Endothelial cell of umbilical vein (primary cell): Measurements from ENCODE around the gene CFAP20DC. TPM values are rescaled to one million over a fixed set of nuclear protein-coding genes. Genes with fewer than 3 reads are reported as not detected.

Experiments used
- BruUV-seq: library from RNA; stranded (reverse); fragments of 400-500 nt; replicated peaks from 2 replicates; lab custom pipeline; 2021; lab: Mats Ljungman, UMichigan
- CTCF ChIA-PET: fragments of 300-600, 350-600 bp; sonication (Branson Sonifier 250); formaldehyde crosslinking; loops from one replicate; lab custom pipeline; 2021; ENCODE audit warnings: antibody characterized with exemption, inconsistent platforms; lab: Charles Lee
- POLR2A ChIA-PET: fragments of 300-600, 350-600 bp; sonication (Branson Sonifier 250); formaldehyde crosslinking; loops from one replicate; lab custom pipeline; 2021; ENCODE audit warnings: antibody characterized with exemption, inconsistent platforms; lab: Charles Lee
- DNase-seq: peaks from one replicate; pipeline ENCODE4 v3.0.0-alpha.2; 2011; ENCODE audit warnings: low read depth, low spot score
- FAIRE-seq: peaks from 2 replicates; lab custom pipeline; 2011; peaks lifted over from hg19 to GRCh38; lab: Jason Lieb, UNC
- H2AFZ ChIP-seq: 2 replicates; pipeline ENCODE4 v1.6.0; 2012; ENCODE audit warnings: low read depth, low read length, control low read depth, inconsistent platforms
- H3K27ac ChIP-seq: 2 replicates; pipeline ENCODE4 v1.5.1; 2011; ENCODE audit warnings: low read depth, mild to moderate bottlenecking, control low read depth, low read length, moderate library complexity; ENCODE audit not compliant: insufficient read depth
- H3K27me3 ChIP-seq, 2 experiments: 2 replicates each; pipeline versions ENCODE4 v1.6.0 to v1.6.1; 2011; ENCODE audit warnings: low read length in 2 of 2, mixed read lengths in 1 of 2; ENCODE audit not compliant: control insufficient read depth in 2 of 2, insufficient read depth in 2 of 2
- H3K36me3 ChIP-seq, 2 experiments: 2 replicates in 1 of 2; 3 replicates in 1 of 2; pipeline ENCODE4 v1.5.1; 2011; ENCODE audit warnings: low read length in 2 of 2, mild to moderate bottlenecking in 1 of 2, moderate library complexity in 1 of 2; ENCODE audit not compliant: control insufficient read depth in 2 of 2, insufficient read depth in 2 of 2; ENCODE audit errors: extremely low read depth in 1 of 2
- H3K4me1 ChIP-seq: 3 replicates; pipeline ENCODE4 v1.5.1; 2011; ENCODE audit warnings: mild to moderate bottlenecking, low read length; ENCODE audit not compliant: control insufficient read depth, insufficient read depth; ENCODE audit errors: extremely low read depth
- H3K4me2 ChIP-seq: 2 replicates; pipeline ENCODE4 v1.6.1; 2011; ENCODE audit warnings: low read length, control low read depth, mixed read lengths; ENCODE audit not compliant: insufficient read depth
- H3K4me3 ChIP-seq, 3 experiments: fragments of 200-600 bp in 1 of 3; sonication (generic), shearing (Covaris generic) in 1 of 3; replicated peaks in 1 of 3; 2 replicates each; pipeline ENCODE4 v1.5.1; 2011 to 2016; ENCODE audit warnings: control low read depth in 3 of 3, low read length in 3 of 3, mild to moderate bottlenecking in 2 of 3, inconsistent platforms in 1 of 3, low read depth in 1 of 3, moderate library complexity in 1 of 3; ENCODE audit not compliant: insufficient read depth in 1 of 3
- H3K79me2 ChIP-seq: 2 replicates; pipeline ENCODE4 v1.6.0; 2012; ENCODE audit warnings: low read length, inconsistent platforms; ENCODE audit not compliant: control insufficient read depth, insufficient read depth
- H3K9ac ChIP-seq: replicated peaks from 2 replicates; pipeline ENCODE3; 2011; ENCODE audit warnings: low read length, control low read depth; ENCODE audit not compliant: insufficient read depth; ENCODE audit errors: extremely low read depth
- H3K9me1 ChIP-seq: replicated peaks from 3 replicates; pipeline ENCODE4 v1.6.0; 2011; ENCODE audit warnings: mild to moderate bottlenecking, low read length; ENCODE audit not compliant: control insufficient read depth, insufficient read depth; ENCODE audit errors: extremely low read depth
- H3K9me3 ChIP-seq: replicated peaks from 2 replicates; pipeline ENCODE4 v1.5.1; 2012; ENCODE audit warnings: low read length, inconsistent platforms; ENCODE audit not compliant: control insufficient read depth, insufficient read depth
- H4K20me1 ChIP-seq: replicated peaks from 2 replicates; pipeline ENCODE3; 2011; ENCODE audit warnings: mild to moderate bottlenecking, low read length; ENCODE audit not compliant: control insufficient read depth, insufficient read depth; ENCODE audit errors: extremely low read depth
- EZH2 ChIP-seq: IDR thresholded peaks from 2 replicates; pipeline ENCODE4 v1.6.1; 2012; ENCODE audit warnings: borderline replicate concordance, low read depth, mild to moderate bottlenecking, moderate library complexity, low read length, inconsistent platforms; ENCODE audit not compliant: severe bottlenecking
- FOS ChIP-seq: IDR thresholded peaks from 2 replicates; pipeline ENCODE4 v1.6.1; 2011; ENCODE audit warnings: mild to moderate bottlenecking, low read length, moderate library complexity, borderline replicate concordance; ENCODE audit not compliant: insufficient read depth
- GATA2 ChIP-seq: IDR thresholded peaks from 2 replicates; pipeline ENCODE4 v1.7.0; 2011; ENCODE audit warnings: low read depth, mild to moderate bottlenecking, moderate library complexity, mixed read lengths, low read length; ENCODE audit not compliant: insufficient read length, insufficient read depth
- JUN ChIP-seq: IDR thresholded peaks from 2 replicates; pipeline ENCODE4 v1.6.1; 2011; ENCODE audit warnings: borderline replicate concordance, low read depth; ENCODE audit not compliant: insufficient read length, insufficient read depth
- MYC ChIP-seq: IDR thresholded peaks from one replicate; pipeline ENCODE4 v1.6.1; 2011; ENCODE audit warnings: mild to moderate bottlenecking, low read depth, low read length
- POLR2A ChIP-seq: IDR thresholded peaks from 2 replicates; pipeline ENCODE4 v1.6.1; 2012; ENCODE audit warnings: low read depth, mild to moderate bottlenecking, control low read depth, low read length
- POLR2AphosphoS5 ChIP-seq: IDR thresholded peaks from 2 replicates; pipeline ENCODE4 v1.6.1; 2012; ENCODE audit warnings: low read depth, mild to moderate bottlenecking, control low read depth, low read length, moderate library complexity; ENCODE audit not compliant: insufficient read depth
- dilution Hi-C: fragments of 300-500 bp; cut with MboI; formaldehyde crosslinking; loops from one replicate; pipeline ENCODE4 v1.15.0; 2019; ENCODE audit warnings: low sequenced_read_pairs; ENCODE audit not compliant: extremely low pct_ligation_motif_present
- intact Hi-C: fragments of 100-400 bp; cut with micrococcal nuclease; formaldehyde crosslinking; loops from one replicate; pipeline ENCODE4 v1.10.0; 2022
- polyA plus RNA-seq, 4 experiments: library from polyadenylated mRNA; depleted of rRNA in 3 of 4; stranded (reverse) in 3 of 4; unstranded in 1 of 4; fragments of >200 nt; gene quantifications; 2 replicates each; pipeline versions ENCODE4 v1.2.1 to v1.2.3, GENCODE V29; 2011 to 2012; ENCODE audit warnings: missing spikeins in 1 of 4
- total RNA-seq: library from RNA; stranded (reverse); gene quantifications from 2 replicates; pipeline ENCODE4 v1.2.3, GENCODE V29; 2021
- TF ChIP-seq, protein P1 (sequence below), 2 donors: IDR thresholded peaks; 1 replicate in 1 of 2; 2 replicates in 1 of 2; pipeline ENCODE4 v1.5.1; 2011; ENCODE audit warnings: low read length in 2 of 2, mild to moderate bottlenecking in 2 of 2, moderate library complexity in 2 of 2, control low read depth in 1 of 2, inconsistent platforms in 1 of 2, low read depth in 1 of 2; ENCODE audit not compliant: insufficient read depth in 1 of 2; ENCODE audit errors: extremely low read depth in 1 of 2
- TF ChIP-seq, protein P2 (sequence below): IDR thresholded peaks from 2 replicates; pipeline ENCODE4 v1.6.1; 2011; ENCODE audit not compliant: insufficient read depth, insufficient read length

The CFAP20DC gene
- total and polyA plus RNA-seq, 2 donors (not counting 3 experiments of a cell fraction or from before 2014, with no cell fraction given): 0.92 to 2.1 TPM

DNA sequence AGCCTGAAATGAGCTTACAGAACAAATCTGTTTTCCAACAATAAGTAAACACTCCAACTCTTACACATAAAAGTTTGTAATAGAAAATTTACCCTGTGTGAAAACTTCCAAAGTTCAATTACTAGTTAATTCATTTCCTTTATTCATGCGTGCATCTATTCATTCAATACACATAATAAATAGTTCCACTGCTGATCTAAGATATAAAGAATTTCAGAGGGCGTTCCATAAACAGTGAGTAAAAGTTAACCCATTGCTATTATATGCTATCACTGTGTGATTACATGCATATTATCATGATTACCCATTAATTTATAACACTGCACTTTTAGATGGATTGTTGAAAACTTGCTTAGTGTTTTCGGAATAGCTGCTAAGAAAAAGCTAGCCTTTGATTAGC lies 36.2 kb upstream of the CFAP20DC start:
- dilution Hi-C loops: no loop called here

More for the DNA sequence above, 36.2 kb upstream of the CFAP20DC start:
- H3K36me3 ChIP-seq: no peaks in the 10 kb centered on the region
- H3K4me2 ChIP-seq: no peak overlapping the region
- H3K27ac ChIP-seq: no peak overlapping the region
- no peaks in the 10 kb centered on the region for H4K20me1 ChIP-seq
- H3K9me1 ChIP-seq: no peaks in the 10 kb centered on the region
- no peaks in the 10 kb centered on the region for H3K4me1 ChIP-seq
- no peak overlapping the region for H2AFZ ChIP-seq
- DNase-seq (no peak), FAIRE-seq (no peak)
- H3K79me2 ChIP-seq: no peaks in the 10 kb centered on the region
- BruUV-seq: no TSS peak
- no peaks in the 10 kb centered on the region for H3K27me3 ChIP-seq
- POLR2A ChIA-PET: no interaction called here
- H3K9me3 ChIP-seq: no peaks in the 10 kb centered on the region
- CTCF ChIA-PET: interaction anchor here (0.6 to 0.7 kb wide), 2 partner anchors 526 to 643 kb away, joined by 3 read pairs; no protein-coding TSS in a partner anchor
- intact Hi-C loops: no loop called here
- TF ChIP-seq MYC (no peak), FOS (no peak), GATA2 (no peak), POLR2AphosphoS5 (no peak), POLR2A (no peak), JUN (no peak), EZH2 (no peak)
- TF ChIP-seq, protein P1, sequence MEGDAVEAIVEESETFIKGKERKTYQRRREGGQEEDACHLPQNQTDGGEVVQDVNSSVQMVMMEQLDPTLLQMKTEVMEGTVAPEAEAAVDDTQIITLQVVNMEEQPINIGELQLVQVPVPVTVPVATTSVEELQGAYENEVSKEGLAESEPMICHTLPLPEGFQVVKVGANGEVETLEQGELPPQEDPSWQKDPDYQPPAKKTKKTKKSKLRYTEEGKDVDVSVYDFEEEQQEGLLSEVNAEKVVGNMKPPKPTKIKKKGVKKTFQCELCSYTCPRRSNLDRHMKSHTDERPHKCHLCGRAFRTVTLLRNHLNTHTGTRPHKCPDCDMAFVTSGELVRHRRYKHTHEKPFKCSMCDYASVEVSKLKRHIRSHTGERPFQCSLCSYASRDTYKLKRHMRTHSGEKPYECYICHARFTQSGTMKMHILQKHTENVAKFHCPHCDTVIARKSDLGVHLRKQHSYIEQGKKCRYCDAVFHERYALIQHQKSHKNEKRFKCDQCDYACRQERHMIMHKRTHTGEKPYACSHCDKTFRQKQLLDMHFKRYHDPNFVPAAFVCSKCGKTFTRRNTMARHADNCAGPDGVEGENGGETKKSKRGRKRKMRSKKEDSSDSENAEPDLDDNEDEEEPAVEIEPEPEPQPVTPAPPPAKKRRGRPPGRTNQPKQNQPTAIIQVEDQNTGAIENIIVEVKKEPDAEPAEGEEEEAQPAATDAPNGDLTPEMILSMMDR (IDR thresholded peaks at IDR 0.05; ENCODE audit: extremely low read depth in 1 of 2, insufficient read depth in 1 of 2, low read depth in 1 of 2, low read length in 2 of 2): no peak
- TF ChIP-seq, protein P2, sequence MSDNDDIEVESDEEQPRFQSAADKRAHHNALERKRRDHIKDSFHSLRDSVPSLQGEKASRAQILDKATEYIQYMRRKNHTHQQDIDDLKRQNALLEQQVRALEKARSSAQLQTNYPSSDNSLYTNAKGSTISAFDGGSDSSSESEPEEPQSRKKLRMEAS: no peak
- no peak overlapping the region for H3K9ac ChIP-seq
- H3K4me3 ChIP-seq: no peak overlapping the region
